GM19397 (cell line): Measurements from ENCODE around the gene HPSE.
A peak's percentile ranks its signal among the peaks of the same experiment; 100 is the strongest.
"Not testable (repeated sequence)": the region's sequence is repeated elsewhere in the genome, so short reads cannot be mapped to it uniquely, and the experiment has no call there.

Source experiments
- ATAC-seq: cut with Tn5 transposase; IDR thresholded peaks from one replicate; pipeline ENCODE4 v1.9.1; 2021; ENCODE audit warnings: mild to moderate bottlenecking, moderate library complexity; ENCODE audit not compliant: unreplicated experiment

HPSE gene

DNA sequence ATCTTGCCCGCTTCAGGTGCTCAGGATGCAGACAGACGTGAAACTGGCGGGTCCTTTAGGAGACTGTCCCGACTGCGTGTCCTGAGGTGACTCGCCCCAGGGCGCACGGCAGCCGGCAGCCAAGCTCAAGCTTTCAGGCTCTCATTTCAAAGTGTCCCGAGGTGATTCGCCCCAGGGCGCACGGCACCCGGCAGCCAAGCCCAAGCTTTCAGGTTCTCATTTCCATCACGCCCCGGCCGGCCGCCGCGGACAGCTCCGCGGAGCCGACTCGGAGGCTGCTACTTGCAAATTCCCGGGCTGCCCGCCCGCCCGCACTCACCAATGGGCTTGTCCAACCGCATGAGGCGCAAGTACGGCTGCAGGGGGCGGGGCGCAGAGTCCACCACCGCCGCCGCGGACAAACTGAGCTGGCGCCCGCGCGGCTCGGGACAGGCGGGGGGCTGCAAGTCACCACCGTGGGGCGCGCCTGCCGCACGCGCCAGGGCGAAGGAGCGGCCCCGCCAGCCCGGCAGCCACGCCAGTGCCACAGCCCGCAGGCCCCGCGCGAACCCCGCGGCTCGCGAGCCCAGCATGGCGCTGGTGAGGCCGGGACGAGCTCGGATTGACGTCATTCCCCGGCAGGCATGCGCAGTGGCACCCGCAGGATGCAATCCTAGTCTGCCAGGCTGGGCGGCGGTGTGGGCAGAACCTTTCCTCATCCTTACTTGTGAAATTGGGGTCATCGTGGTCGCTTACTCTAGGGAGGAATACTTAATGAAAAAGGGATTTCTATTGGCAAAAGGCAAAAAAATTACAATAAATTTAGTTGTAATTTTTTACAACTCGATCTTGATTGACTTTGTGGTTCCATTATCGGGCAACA lies 50.2 kb downstream of the HPSE start, which contains the start of gene COQ2:
COQ2 (minus strand) TSS at position 606 of the 862 bp plus-strand sequence; CDS start at position 572, 34 bp downstream.
- peak; percentile 93 for ATAC-seq

DNA sequence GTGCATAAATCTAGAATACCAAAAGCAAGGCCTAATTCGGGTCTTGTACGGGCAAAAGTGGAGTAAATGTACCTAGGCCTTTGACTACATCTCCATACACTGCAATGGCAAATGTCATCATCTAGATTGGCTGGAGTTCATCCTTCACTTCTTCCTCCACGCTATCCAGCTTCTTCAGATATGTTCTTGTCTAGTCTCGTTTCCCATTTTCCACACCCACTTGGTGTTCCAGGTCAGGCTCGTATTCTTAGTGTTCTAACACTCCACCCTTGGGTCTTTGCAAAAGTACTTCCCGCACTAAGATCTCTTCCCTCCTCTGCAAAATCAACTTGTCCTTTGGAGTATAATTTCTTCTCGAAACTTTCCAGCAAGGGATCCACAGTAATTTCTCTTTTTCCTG lies 51.5 kb downstream of the HPSE start:
- ATAC-seq: no peak

DNA sequence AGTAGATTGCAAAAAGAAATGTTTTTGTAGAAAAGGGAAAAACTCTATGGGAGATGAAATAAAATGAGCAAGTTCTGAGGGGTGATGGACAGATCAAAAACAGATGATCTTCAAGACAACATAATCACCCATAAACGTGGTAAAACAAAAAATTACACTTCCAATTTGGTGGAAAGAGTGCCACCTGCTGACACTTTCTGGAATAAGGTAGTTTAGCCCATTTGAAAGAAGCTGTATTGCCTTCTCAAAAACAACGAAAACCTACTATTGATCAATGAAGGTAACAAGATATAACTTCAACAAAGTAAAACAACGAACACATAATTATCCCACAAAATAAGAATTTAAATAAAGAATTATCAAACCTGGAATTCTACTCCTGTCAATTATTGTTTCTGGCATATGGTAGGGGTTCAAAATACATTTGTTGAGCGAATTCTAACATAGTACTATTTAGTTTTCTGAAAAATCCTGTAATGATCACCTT lies 52.6 kb downstream of the HPSE start:
- ATAC-seq: no peak

DNA sequence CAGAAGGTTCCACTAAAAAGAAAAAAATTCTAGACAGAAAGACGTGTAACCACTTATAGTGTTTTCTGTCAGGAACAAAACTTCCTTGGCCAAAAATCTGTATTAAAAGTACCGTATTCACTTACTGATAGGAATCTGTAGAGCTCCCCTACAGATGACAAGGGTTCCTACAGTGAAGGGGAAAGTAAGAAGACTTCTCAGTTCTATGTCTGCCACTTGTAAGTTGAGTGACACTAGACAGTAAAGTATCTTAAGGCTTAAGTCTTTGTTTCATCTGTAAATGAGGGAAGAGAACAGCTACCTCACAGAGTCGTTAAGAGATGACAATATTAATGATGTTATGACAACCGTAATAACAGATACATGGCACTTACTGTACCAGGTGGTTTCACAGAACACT lies 53.3 kb downstream of the HPSE start:
- no peak for ATAC-seq

DNA sequence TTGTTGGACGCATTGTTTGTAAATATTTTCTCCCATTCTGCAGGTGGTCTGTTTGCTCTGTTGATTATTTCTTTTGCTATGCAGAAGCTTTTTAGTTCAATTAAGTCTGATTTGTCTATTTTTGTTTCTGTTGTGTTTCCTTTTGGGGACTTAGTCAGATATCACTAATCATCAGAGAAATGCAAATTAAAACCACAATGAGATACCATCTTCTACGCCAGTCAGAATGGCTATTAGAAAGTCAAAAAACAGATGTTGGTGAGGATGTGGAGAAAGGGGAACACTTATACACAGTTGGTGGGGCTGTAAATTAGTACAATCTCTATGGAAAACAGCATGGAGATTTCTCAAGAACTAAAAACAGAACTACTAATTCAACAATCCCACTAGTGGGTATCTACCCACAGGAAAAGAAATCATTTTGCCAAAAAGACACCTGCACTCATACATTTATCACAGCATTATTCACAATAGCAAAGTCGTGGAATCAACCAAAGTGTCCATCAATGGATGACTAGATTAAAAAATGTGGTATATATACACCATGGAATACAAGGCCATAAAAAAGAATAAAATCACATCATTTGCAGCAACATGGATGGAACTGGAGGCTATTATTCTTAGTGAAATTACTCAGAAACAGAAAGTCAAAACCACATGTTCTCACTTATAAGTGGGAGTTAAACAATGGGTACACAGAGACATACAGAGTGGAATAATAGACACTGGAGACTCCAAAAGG lies 58.2 kb downstream of the HPSE start:
- peak; percentile 79 for ATAC-seq

DNA sequence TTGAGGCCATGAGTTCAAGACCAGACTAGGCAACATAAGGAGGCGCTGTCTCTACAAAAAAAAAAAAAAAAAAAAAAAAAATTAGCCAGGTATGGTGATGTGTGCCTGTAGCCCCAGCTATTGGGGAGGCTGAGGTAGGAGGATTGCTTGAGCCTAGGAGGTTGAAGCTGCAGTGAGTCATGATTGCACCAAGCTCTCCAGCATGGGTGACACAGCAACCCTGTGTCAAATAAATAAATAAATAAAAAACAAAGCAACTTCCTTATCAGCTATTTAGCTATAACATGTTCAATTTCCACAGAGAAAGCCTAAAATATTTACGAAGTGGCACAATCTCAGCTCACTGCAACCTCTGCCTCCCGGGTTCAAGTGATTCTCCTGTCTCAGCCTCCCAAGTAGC lies 60.7 kb downstream of the HPSE start:
- not testable (repeated sequence) for ATAC-seq

DNA sequence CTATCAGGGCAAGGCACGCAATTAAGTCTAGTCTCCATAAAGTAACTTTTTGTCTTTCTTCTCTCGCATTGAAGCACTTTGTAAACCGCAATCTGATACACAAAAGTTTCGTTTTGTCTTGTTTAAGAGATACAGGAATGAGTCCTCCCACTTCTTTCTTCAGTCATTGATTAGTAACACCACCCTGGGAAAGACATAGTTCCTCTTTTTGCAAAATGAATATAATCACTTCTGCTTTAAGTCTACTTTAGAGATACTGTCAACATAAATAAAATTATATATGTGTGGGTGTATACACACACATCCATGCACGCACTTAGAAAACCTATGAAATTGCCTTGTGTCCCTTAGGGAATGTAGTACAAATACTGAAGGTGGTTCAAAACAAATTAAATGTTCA lies 61.7 kb downstream of the HPSE start:
- ATAC-seq: peak; percentile 60

DNA sequence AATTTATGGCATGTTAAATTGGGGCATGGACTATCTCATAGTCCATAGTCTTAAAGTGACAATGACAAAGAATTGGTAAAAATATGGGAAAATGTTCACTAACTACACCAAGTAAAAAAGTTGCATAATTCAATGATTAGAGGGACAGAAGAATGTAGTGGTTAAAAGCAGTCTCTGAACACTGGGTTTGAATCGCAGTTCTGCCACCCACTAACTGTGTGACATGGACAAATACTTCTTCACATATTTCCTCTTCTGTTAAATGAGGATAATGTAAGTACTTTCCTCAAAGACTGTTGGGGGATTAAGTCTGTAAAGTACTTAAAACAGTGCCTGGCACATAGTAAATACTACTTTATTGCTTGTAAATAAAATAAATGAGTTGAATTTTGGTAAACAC lies 65.4 kb downstream of the HPSE start:
- no peak for ATAC-seq

DNA sequence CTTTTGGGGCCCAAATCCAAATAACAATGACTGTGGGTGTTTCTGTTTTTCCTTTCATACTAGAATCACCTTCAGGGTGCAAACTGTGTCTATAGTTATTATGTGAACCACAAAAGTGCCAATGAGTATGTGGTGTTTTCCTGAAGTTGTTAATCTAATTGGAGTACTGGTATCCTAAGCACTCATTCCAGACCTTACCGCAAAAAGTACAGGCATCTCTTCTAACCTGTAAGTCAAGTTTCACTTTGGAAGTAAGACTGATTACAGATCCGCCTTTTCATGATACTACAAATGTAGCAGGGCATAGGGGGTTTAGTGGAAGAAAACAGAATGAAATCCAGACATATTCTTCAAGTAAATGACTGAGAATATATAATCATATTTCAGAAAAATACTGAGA lies 66.2 kb downstream of the HPSE start:
- no peak for ATAC-seq

DNA sequence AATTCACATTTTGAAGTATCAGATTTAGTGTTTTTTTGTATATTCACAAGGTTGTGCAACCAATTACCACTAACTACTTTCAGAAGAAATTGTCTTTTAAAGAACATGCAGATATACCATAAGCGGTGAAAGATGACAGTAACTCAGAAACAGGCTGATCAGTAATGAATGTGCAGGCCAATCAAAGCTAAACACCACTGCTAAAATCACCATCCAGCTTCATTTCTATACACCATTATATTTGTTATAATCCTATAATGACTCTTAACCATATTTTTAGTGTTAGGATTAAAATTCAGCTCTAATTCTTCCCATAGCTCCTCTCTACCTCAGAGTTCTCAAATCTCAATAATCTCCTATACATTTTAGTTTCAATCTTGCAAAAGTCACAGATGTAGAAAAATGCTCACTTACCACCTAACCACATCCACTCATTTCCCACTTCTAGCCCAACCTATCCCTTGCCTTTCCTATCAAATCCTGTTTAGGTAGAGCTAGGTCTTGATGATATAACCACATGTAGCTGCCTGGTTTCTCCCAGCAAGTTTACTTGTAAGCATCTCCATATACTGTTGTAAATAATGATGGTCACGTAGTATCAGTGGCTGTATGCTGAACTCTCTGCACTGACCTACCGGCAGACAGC lies 66.7 kb downstream of the HPSE start:
- ATAC-seq: no peak

DNA sequence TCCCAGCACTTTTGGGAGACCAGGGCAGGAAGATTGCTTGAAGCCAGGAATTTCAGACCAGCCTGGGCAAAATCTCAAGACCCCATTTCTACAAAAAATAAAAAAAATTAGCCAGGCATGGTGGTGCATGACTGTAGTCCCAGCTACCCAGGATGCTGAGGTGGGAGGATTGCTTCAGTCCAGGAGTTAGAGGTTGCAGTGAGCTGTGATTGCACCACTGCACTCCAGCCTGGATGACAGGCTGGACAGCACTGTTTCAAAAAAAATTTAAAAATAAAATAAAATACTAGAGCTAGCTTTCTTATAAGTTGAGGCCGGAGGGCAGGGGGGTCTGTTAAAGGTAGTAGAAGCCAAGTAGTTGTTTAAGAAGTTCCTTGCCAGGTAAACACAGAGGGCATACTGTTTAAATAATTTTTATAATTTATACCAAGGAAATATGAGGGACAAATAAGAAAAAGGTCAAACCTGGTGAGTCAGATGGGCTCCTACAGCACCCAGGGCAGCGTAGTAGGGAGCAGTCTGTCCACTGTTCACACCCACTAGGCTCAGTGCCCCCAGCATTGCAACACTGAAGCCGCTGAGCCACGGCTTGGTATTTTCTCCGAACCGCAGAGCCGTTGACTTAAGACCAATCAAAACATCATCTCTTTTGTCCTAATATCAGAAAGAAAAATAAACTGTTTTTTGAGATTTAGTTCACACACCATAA lies 67.4 kb downstream of the HPSE start:
- no peak for ATAC-seq

DNA sequence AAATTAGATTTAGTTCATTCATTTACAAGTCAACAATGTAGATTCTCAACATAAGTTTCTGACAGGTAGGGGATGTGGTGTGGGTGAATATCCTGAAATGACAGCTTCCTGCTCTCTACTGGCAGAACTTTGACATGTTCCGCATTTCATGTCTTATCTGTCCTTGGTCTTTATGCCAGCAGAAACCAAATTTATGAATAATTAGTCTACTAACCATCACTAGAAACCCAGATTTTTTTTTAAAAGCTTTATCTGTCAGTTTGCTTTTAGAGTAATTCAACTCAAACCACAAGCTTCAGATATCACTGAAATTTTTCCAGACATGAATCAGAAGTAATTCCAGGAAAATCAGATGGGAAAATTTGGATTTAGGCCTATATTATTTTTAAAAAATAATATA lies 68.0 kb downstream of the HPSE start:
- no peak for ATAC-seq

DNA sequence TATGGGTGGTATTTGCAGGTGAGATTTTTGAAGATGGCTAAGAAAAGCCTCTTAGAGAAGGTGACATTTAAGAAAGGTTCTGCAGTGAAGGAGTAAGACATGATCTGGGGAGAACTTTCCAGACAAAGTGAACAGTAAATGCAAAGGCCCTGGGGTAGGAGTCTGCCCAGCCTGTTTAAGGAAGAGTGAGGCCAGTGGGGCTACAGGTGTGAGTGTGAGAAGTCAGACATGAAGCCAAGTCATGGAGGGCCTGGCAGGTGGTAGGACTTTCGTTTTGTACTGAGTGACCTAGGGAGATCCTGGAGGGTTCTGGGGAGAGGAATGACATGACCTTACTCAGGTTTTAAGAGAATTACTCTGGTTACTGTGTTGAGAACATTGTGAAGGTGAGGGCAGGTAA lies 71.5 kb downstream of the HPSE start:
- no peak for ATAC-seq

DNA sequence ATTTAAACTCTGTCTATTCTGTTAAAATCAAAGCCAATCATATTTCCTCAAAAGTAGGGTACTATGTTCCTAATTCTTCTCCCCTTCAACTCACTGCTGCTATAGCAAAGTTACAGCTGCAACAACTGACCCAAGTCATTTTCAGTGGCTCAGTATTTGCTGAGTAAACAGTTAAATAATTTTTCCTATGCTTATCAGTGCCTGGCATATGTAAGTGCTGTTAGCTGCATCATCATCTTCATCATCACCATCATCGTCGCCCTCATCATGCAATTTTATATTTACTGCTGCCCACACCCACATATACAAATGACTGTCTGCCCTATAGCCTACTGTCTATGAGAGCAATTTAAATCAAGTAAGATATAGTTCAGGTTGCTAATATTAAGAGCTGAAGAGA lies 72.0 kb downstream of the HPSE start:
- no peak for ATAC-seq

DNA sequence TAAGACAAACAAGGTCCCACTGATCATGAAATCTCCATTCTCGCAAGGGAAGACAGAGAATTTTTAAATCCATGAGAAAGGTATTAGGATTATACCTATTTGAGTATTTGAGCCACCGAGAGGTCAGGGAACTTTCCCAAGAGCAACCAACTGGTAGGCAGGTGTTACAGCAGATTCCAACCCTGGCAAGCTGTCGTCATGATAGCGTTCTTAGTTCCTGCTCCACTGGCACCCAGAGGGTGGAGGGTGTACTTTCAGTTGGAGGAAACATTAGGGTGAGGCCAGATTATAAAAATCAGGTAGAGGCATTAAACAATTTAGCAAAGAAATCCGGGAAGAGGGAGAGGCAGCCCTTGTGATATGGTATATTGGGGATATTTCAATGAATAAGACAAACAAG lies 73.3 kb downstream of the HPSE start:
- ATAC-seq: no peak

DNA sequence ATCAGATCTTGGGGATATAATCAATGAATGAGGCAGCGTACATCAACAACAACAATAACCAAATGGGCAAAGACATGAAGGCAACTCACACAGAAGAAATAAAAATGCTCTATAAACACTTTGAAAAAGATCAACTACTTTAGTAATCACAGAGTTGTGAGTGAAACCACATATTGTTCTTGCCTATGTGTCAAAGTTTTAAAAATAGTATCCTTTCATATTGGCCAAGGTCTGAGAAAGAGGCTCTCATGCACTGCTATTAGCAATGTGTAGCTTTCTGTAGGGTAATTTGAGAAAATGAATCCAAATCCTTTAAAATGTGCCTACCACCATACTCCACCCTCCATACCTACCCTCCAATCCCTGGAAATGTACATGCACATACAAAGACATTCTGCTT lies 75.1 kb downstream of the HPSE start:
- no peak for ATAC-seq

DNA sequence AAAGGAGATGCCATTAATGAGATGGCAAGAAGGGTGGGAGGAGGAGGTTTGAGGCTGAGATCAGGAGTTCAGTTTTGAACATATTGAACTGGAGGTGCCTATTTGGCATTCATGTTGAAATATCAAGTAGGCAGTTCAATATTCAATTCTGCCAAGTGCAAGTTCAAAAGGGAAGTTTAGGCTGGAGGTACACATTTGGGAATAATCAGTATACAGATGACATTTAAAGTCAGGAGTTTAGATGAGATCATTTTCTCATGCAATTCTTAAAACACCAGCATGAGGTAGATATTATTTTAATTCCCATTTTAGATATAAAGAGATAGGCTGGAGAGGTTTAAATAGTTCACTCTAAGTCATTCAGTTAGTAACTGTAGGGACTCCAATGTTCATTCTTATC lies 76.2 kb downstream of the HPSE start:
- ATAC-seq: no peak

DNA sequence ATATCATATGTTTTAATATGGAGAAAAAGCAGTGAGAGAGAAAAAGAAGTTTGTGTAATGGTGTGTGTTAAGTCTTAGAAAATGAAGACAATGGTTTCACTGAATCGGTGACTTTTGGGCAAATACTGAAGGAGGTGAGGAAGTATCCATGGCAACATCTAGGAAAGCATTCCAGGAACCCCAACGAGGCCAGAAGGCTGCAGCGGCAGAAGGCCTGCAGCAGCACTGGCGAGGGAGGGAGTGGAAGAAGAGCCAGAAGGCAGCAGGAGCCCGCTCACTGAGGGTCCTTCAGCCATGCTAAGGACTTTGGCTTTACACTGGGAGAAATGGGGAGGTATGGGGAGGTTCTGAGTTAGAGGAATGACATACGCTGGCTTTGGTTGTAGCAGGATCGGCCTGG lies 76.8 kb downstream of the HPSE start:
- no peak for ATAC-seq

DNA sequence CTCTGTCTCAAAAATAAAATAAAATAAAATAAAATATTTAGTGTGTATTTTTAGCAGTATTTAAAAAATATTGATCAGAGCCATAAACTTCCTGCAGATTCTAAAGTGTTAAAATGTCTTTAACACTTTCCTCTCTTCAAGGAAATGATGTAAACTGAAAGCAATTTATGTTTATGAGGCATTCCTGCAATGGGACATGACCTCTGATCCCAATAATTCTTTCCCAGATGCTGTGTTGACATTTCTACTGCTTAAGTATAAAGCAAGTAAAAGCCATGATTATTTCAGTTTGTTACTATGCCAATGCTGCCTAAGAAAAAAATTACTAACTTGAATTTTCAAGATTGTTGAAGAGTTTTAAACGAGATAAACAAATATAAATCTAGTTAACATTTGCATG lies 79.1 kb downstream of the HPSE start:
- ATAC-seq: no peak

DNA sequence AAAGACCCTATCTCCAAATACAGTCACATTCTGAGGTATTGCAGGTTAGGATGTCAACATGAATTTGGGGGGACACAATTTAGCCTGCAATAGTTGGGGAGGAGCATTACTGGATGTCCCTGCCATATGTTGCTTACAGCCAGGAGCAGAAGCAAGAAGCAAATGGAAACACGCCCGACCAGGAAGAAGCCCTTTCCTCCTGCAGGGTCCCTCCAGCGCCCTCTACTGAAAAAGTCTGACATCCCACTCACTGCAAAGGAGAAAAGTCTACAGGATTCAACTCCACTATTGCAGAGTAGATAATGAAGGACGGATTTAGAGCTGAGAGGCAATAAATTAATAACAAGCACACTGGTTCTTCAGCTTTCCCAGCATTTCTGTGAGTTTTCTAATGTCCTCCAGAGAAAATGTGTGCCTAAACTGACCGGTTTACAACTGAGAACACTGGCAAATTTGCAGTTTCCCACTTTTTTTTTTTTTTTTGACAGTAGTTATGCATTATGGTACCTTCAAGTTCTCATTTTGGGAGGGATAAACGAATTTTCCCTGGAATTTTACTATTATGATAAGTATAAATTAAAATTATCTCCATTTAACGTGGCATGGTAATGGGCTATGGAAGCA lies 81.8 kb downstream of the HPSE start:
- ATAC-seq: no peak

DNA sequence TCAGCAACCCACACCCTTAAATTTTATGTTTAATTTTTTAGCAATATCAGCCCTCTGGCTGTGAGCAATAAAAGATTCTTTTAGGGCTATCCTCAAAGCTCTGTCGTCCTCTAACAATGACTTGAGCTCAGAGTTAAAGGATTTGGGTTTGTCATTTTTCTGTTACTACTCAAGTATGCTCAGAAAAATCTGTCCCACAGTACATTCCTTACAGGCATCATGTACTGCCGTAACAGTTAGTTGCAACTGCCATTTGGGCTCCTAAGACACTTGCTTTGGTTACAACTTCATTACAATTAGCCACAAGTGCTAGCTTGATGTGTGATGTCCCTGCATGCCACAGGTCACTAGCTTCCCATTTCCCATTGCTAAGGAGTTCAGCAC lies 83.2 kb downstream of the HPSE start:
- ATAC-seq: no peak
